Measurements from ENCODE around the gene WSCD2. TPM values are rescaled to one million over a fixed set of nuclear protein-coding genes. Genes with fewer than 3 reads are reported as not detected.

WSCD2 gene
- polyA plus RNA-seq, 1 donor (not counting 4 experiments of a cell fraction or from before 2014, with no cell fraction given) = not detected

- Histone ChIP-seq H3K4me3 (ENCODE audit: control insufficient read depth in 2 of 3, extremely low read depth in 1 of 3, insufficient read depth in 2 of 3, low read depth in 1 of 3, low read length in 3 of 3) (no peak overlapping the region), H3K4me1 (ENCODE audit: control insufficient read depth, extremely low read depth, insufficient read depth, low read length) (no peaks in the 10 kb centered on the region), H4K20me1 (ENCODE audit: control insufficient read depth, extremely low read depth, insufficient read depth, low read length) (no peaks in the 10 kb centered on the region), H3K36me3 (ENCODE audit: control insufficient read depth in 2 of 2, extremely low read depth in 1 of 2, insufficient read depth in 2 of 2, low read length in 2 of 2) (no peaks in the 10 kb centered on the region), H3K27me3 (ENCODE audit: control insufficient read depth, extremely low read depth, insufficient read depth, low read length) (no peaks in the 10 kb centered on the region), H3K9me3 (ENCODE audit: control insufficient read depth, low read depth, low read length) (no peaks in the 10 kb centered on the region), H3K9me1 (ENCODE audit: control insufficient read depth, extremely low read depth, insufficient read depth, low read length) (no peaks in the 10 kb centered on the region), H3K4me2 (ENCODE audit: control insufficient read depth, extremely low read depth, insufficient read depth, low read depth, low read length) (no peak overlapping the region), H2AFZ (ENCODE audit: control insufficient read depth, low read length) (no peak overlapping the region), H3K27ac (ENCODE audit: control insufficient read depth, insufficient read depth, low read length) (no peak overlapping the region), H3K9ac (ENCODE audit: control insufficient read depth, extremely low read depth, insufficient read depth, low read length) (no peak overlapping the region), H3K79me2 (ENCODE audit: control insufficient read depth, insufficient read depth, low read length) (no peaks in the 10 kb centered on the region)
- dilution Hi-C loops (cut with MboI; ENCODE audit: extremely low pct_ligation_motif_present, low sequenced_read_pairs) = no loop called here
- no peak for TF ChIP-seq EZH2 (IDR thresholded peaks at IDR 0.05; ENCODE audit: low read length)
- no peak for TF ChIP-seq CTCF (optimal IDR thresholded peaks at IDR 0.05 in 1 of 3, IDR thresholded peaks at IDR 0.05 in 1 of 3, conservative IDR thresholded peaks at IDR 0.05 in 1 of 3; ENCODE audit: extremely low read depth in 1 of 3, insufficient read depth in 2 of 3, low read length in 3 of 3)
- DNase-seq (ENCODE audit: low read depth, low spot score) (no peak), FAIRE-seq (no peak)
These were observed 99.7 kb downstream of the WSCD2 start for GRCh38 chr12:108228746-108229145.

GRCh38 chr12:108231109-108231905 lies 102.2 kb downstream of the WSCD2 start:
- dilution Hi-C loops (cut with MboI; ENCODE audit: extremely low pct_ligation_motif_present, low sequenced_read_pairs) = loop anchor here (5.0 kb wide), 1 partner anchor 34 kb away; no protein-coding TSS in a partner anchor
- Histone ChIP-seq H4K20me1 (ENCODE audit: control insufficient read depth, extremely low read depth, insufficient read depth, low read length) (no peaks in the 10 kb centered on the region), H3K9me3 (ENCODE audit: control insufficient read depth, low read depth, low read length) (no peaks in the 10 kb centered on the region), H3K36me3 (ENCODE audit: control insufficient read depth in 2 of 2, extremely low read depth in 1 of 2, insufficient read depth in 2 of 2, low read length in 2 of 2) (no peaks in the 10 kb centered on the region), H3K4me3 (ENCODE audit: control insufficient read depth in 2 of 3, extremely low read depth in 1 of 3, insufficient read depth in 2 of 3, low read depth in 1 of 3, low read length in 3 of 3) (no peak overlapping the region), H2AFZ (ENCODE audit: control insufficient read depth, low read length) (no peak overlapping the region), H3K9me1 (ENCODE audit: control insufficient read depth, extremely low read depth, insufficient read depth, low read length) (no peaks in the 10 kb centered on the region), H3K27me3 (ENCODE audit: control insufficient read depth, extremely low read depth, insufficient read depth, low read length) (no peaks in the 10 kb centered on the region), H3K4me2 (ENCODE audit: control insufficient read depth, extremely low read depth, insufficient read depth, low read depth, low read length) (no peak overlapping the region), H3K4me1 (ENCODE audit: control insufficient read depth, extremely low read depth, insufficient read depth, low read length) (no peaks in the 10 kb centered on the region), H3K79me2 (ENCODE audit: control insufficient read depth, insufficient read depth, low read length) (no peaks in the 10 kb centered on the region), H3K9ac (ENCODE audit: control insufficient read depth, extremely low read depth, insufficient read depth, low read length) (no peak overlapping the region), H3K27ac (ENCODE audit: control insufficient read depth, insufficient read depth, low read length) (no peak overlapping the region)
- DNase-seq (ENCODE audit: low read depth, low spot score) (no peak), FAIRE-seq (no peak)
- TF ChIP-seq EZH2 (IDR thresholded peaks at IDR 0.05; ENCODE audit: low read length) (no peak), CTCF (optimal IDR thresholded peaks at IDR 0.05 in 1 of 3, IDR thresholded peaks at IDR 0.05 in 1 of 3, conservative IDR thresholded peaks at IDR 0.05 in 1 of 3; ENCODE audit: extremely low read depth in 1 of 3, insufficient read depth in 2 of 3, low read length in 3 of 3) (no peak)
